B cell (primary cell): ENCODE results near the gene AMBRA1. TPM values are rescaled to one million over a fixed set of nuclear protein-coding genes. Genes with fewer than 3 reads are reported as not detected.

Experiments used
- ATAC-seq: fragments of 200-7000 bp; cut with Tn5 transposase; one replicate; pipeline ENCODE4 v1.10.0; 2021; ENCODE audit warnings: low read depth, mild to moderate bottlenecking, moderate number of reproducible peaks, moderate library complexity
- CTCF ChIA-PET: fragments of 350-600 bp; sonication (Branson Sonifier 250); formaldehyde crosslinking; loops from one replicate; lab custom pipeline; 2021; ENCODE audit warnings: antibody characterized with exemption, inconsistent platforms; lab: Charles Lee
- POLR2A ChIA-PET: fragments of 350-600 bp; sonication (Branson Sonifier 250); formaldehyde crosslinking; loops from one replicate; lab custom pipeline; 2021; ENCODE audit warnings: antibody characterized with exemption; lab: Charles Lee
- DNase-seq: peaks from one replicate; pipeline ENCODE4 v3.0.0; 2013
- H2AFZ ChIP-seq: 2 replicates; pipeline ENCODE4 v1.6.1; 2012; ENCODE audit warnings: mild to moderate bottlenecking, low read depth, low read length; ENCODE audit not compliant: insufficient read depth, poor library complexity, severe bottlenecking
- H3K27ac ChIP-seq, 2 donors: 1 replicate in 1 of 2; 2 replicates in 1 of 2; pipeline ENCODE4 v1.5.1; 2012 to 2013; ENCODE audit warnings: low read length in 2 of 2, mild to moderate bottlenecking in 2 of 2, moderate library complexity in 1 of 2
- H3K27me3 ChIP-seq, 4 experiments: fragments of 200-600 bp in 1 of 4; sonication (generic) in 1 of 4; replicated peaks in 1 of 4; 1 replicate in 2 of 4; 2 replicates in 2 of 4; pipeline versions ENCODE4 v1.6.1 to v1.7.0; 2013 to 2016; ENCODE audit warnings: low read length in 3 of 4, mild to moderate bottlenecking in 2 of 4, mixed read lengths in 1 of 4, moderate library complexity in 1 of 4; ENCODE audit not compliant: insufficient read depth in 4 of 4, control insufficient read depth in 3 of 4; ENCODE audit errors: control extremely low read depth in 1 of 4
- H3K36me3 ChIP-seq, 2 experiments: replicated peaks in 1 of 2; 1 replicate in 1 of 2; 2 replicates in 1 of 2; pipeline versions ENCODE4 v1.6.1 to v1.7.1; 2013; ENCODE audit warnings: low read length in 1 of 2; ENCODE audit not compliant: insufficient read depth in 2 of 2, control insufficient read depth in 1 of 2; ENCODE audit errors: control extremely low read depth in 1 of 2, extremely low read depth in 1 of 2
- H3K4me1 ChIP-seq, 2 donors: fragments of 200-600 bp in 1 of 2; sonication (generic) in 1 of 2; 1 replicate in 1 of 2; 2 replicates in 1 of 2; pipeline versions ENCODE4 v1.5.1 to v1.6.1; 2013 to 2017; ENCODE audit warnings: low read length in 2 of 2; ENCODE audit not compliant: control insufficient read depth in 2 of 2, insufficient read depth in 2 of 2
- H3K4me2 ChIP-seq: replicated peaks from 2 replicates; pipeline ENCODE3; 2012; ENCODE audit warnings: mild to moderate bottlenecking, low read depth, low read length; ENCODE audit not compliant: poor library complexity, severe bottlenecking
- H3K4me3 ChIP-seq, 5 experiments: fragments of 200-600 bp in 1 of 5; sonication (generic) in 1 of 5; 1 replicate in 3 of 5; 2 replicates in 2 of 5; pipeline versions ENCODE4 v1.5.1 to v1.7.0; 2011 to 2016; ENCODE audit warnings: low read length in 4 of 5, mild to moderate bottlenecking in 4 of 5, low read depth in 2 of 5, control low read depth in 1 of 5, moderate library complexity in 1 of 5; ENCODE audit not compliant: insufficient read depth in 1 of 5; ENCODE audit errors: control extremely low read depth in 1 of 5, extremely low read depth in 1 of 5
- H3K79me2 ChIP-seq: fragments of 200-600 bp; sonication (generic); one replicate; pipeline ENCODE4 v1.6.0; 2016; ENCODE audit warnings: low read length; ENCODE audit not compliant: control insufficient read depth, insufficient read depth
- H3K9ac ChIP-seq: fragments of 200-600 bp; sonication (generic); 2 replicates; pipeline ENCODE4 v1.6.1; 2017; ENCODE audit warnings: mild to moderate bottlenecking, low read length, moderate library complexity
- H3K9me3 ChIP-seq, 3 donors: one replicate each; pipeline versions ENCODE4 v1.6.1 to v1.7.1; 2013; ENCODE audit warnings: low read length in 2 of 3; ENCODE audit not compliant: control insufficient read depth in 2 of 3, insufficient read depth in 1 of 3; ENCODE audit errors: control extremely low read depth in 1 of 3
- H4K20me1 ChIP-seq: 2 replicates; pipeline ENCODE4 v1.6.0; 2012; ENCODE audit warnings: mild to moderate bottlenecking, low read length; ENCODE audit not compliant: insufficient read depth, control insufficient read depth, poor library complexity, severe bottlenecking
- H3K27ac Mint-ChIP-seq: one replicate; pipeline ENCODE4 v1.8.0; 2021; ENCODE audit warnings: mixed read lengths
- H3K27me3 Mint-ChIP-seq: one replicate; pipeline ENCODE4 v1.8.0; 2021; ENCODE audit warnings: mixed read lengths
- H3K4me1 Mint-ChIP-seq: one replicate; pipeline ENCODE4 v1.8.0; 2021; ENCODE audit warnings: mixed read lengths
- H3K4me3 Mint-ChIP-seq: one replicate; pipeline ENCODE4 v1.8.0; 2021; ENCODE audit warnings: mixed read lengths
- H3K9me3 Mint-ChIP-seq: one replicate; pipeline ENCODE4 v1.8.0; 2022; ENCODE audit warnings: mixed read lengths; ENCODE audit not compliant: insufficient read depth
- CTCF ChIP-seq: fragments of 200-600 bp; IDR thresholded peaks from one replicate; pipeline ENCODE4 v1.8.0; 2022; ENCODE audit warnings: antibody characterized with exemption, mild to moderate bottlenecking
- EZH2 ChIP-seq: IDR thresholded peaks from 2 replicates; pipeline ENCODE4 v1.6.1; 2012; ENCODE audit warnings: borderline replicate concordance, low read depth, mild to moderate bottlenecking, moderate library complexity, low read length; ENCODE audit not compliant: insufficient read depth, poor library complexity, severe bottlenecking
- WGBS: methylation state at CpG from one replicate; pipeline ENCODE4 v1.1.5; 2013; ENCODE audit warnings: missing lambda C conversion rate; ENCODE audit not compliant: insufficient coverage; 5-methylcytosine and 5-hydroxymethylcytosine counted together
- intact Hi-C: fragments of 100-400 bp; cut with micrococcal nuclease; formaldehyde crosslinking; loops from one replicate; pipeline ENCODE4 v1.10.0; 2022
- polyA plus RNA-seq: library from polyadenylated mRNA; depleted of rRNA; stranded (reverse); fragments of >200 nt; gene quantifications from 2 replicates; pipeline ENCODE4 v1.2.3, GENCODE V29; 2012
- total RNA-seq, 2 donors: library from RNA; stranded (reverse); fragments of 120-200 nt in 1 of 2; gene quantifications; 1 replicate in 1 of 2; 2 replicates in 1 of 2; pipeline versions ENCODE4 v1.2.3 to v1.2.4, GENCODE V29; 2013 to 2022

Gene AMBRA1
- total and polyA plus RNA-seq, 2 donors (not counting 1 experiment from before 2014, with no cell fraction given): 13.8 to 36.1 TPM

- H3K27me3 Mint-ChIP-seq: no peaks in the 10 kb centered on the region
- peaks cover 41% of the 10 kb centered on the region for H3K4me1 Mint-ChIP-seq
- Histone ChIP-seq H3K79me2 (peaks cover 81% of the 10 kb centered on the region), H3K4me1 (peaks cover 23 to 36% of the 10 kb centered on the region in 2 donors), H3K4me3 (no peak overlapping the region), H3K4me2 (no peak overlapping the region), H4K20me1 (peaks cover 64% of the 10 kb centered on the region), H3K27ac (no peak overlapping the region), H2AFZ (no peak overlapping the region), H3K36me3 (peaks cover 0 to 2% of the 10 kb centered on the region in 2 experiments), H3K9me3 (no peaks in the 10 kb centered on the region), H3K9ac (no peak overlapping the region), H3K27me3 (no peaks in the 10 kb centered on the region)
- DNase-seq (no peak), ATAC-seq (no peak)
- intact Hi-C loops: no loop called here
- WGBS: 94% methylated on average over 8 of the region's 8 CpGs
- no peak overlapping the region for H3K27ac Mint-ChIP-seq
- no peak overlapping the region for H3K4me3 Mint-ChIP-seq
- POLR2A ChIA-PET: interaction anchor here (0.5 kb wide), 1 partner anchor 265 kb away, joined by 6 read pairs; no protein-coding TSS in a partner anchor
- no peaks in the 10 kb centered on the region for H3K9me3 Mint-ChIP-seq
- CTCF ChIA-PET: interaction anchor here (1.0 to 3.7 kb wide), 3 partner anchors 11 to 42 kb away, joined by 3 to 18 read pairs (median 3); no protein-coding TSS in a partner anchor
- no peak for TF ChIP-seq CTCF
- no peak for TF ChIP-seq EZH2
Observed at GRCh38 chr11:46351148-46351547, 242.7 kb downstream of the AMBRA1 start.

- ChIA-PET POLR2A (interaction anchor here (0.5 kb wide), 1 partner anchor 266 kb away, joined by 6 read pairs; no protein-coding TSS in a partner anchor), CTCF (interaction anchor here (1.0 to 3.7 kb wide), 2 partner anchors 17 to 41 kb away, joined by 3 to 18 read pairs; no protein-coding TSS in a partner anchor)
- Histone ChIP-seq H4K20me1 (peaks cover 64% of the 10 kb centered on the region), H3K36me3 (peaks cover 0 to 2% of the 10 kb centered on the region in 2 experiments), H3K9me3 (no peaks in the 10 kb centered on the region), H3K27me3 (peaks cover 0 to 1% (median 0%) of the 10 kb centered on the region in 4 experiments), H3K9ac (no peak overlapping the region), H3K4me3 (no peak overlapping the region), H3K4me1 (peaks cover 27 to 40% of the 10 kb centered on the region in 2 donors), H3K4me2 (no peak overlapping the region), H3K79me2 (peaks cover 80% of the 10 kb centered on the region), H3K27ac (no peak overlapping the region), H2AFZ (no peak overlapping the region)
- DNase-seq: no peak
- intact Hi-C loops: no loop called here
- Mint-ChIP-seq H3K4me1 (peaks cover 46% of the 10 kb centered on the region), H3K27me3 (no peaks in the 10 kb centered on the region), H3K9me3 (no peaks in the 10 kb centered on the region), H3K4me3 (no peak overlapping the region), H3K27ac (no peak overlapping the region)
- no peak for ATAC-seq
- TF ChIP-seq EZH2: no peak
- TF ChIP-seq CTCF: no peak
- WGBS: 57% methylated on average over 2 of the region's 3 CpGs
Observed at GRCh38 chr11:46350695-46351094, 243.1 kb downstream of the AMBRA1 start.
